Motor neuron (in vitro differentiated cells): Measurements from ENCODE around the gene ATP2B3. TPM values are rescaled to one million over a fixed set of nuclear protein-coding genes. Genes with fewer than 3 reads are reported as not detected.

Experiments
- ATAC-seq, 8 experiments: fragments of 200-7000 bp; cut with Tn5 transposase; replicated peaks in 6 of 8; 2 replicates each; pipeline ENCODE4 v1.8.0; 2021; ENCODE audit warnings: mild to moderate bottlenecking in 8 of 8, moderate library complexity in 8 of 8
- H3K27ac ChIP-seq, 2 donors: fragments of 250-450 bp; sonication (Bioruptor Pico); 2 replicates each; pipeline ENCODE4 v1.9.0; 2021; ENCODE audit warnings: antibody characterized with exemption in 2 of 2, mild to moderate bottlenecking in 2 of 2, moderate library complexity in 1 of 2
- H3K4me1 ChIP-seq, 2 donors: fragments of 250-450 bp; sonication (Bioruptor Pico); replicated peaks in 1 of 2; 2 replicates each; pipeline ENCODE4 v1.6.1; 2021; ENCODE audit warnings: antibody characterized with exemption in 2 of 2, mild to moderate bottlenecking in 2 of 2, moderate library complexity in 1 of 2
- H3K4me3 ChIP-seq, 5 donors: fragments of 250-450 bp; sonication (Bioruptor Pico); 2 replicates each; pipeline ENCODE4 v1.9.0; 2021; ENCODE audit warnings: antibody characterized with exemption in 5 of 5, mild to moderate bottlenecking in 5 of 5, moderate library complexity in 4 of 5
- WGBS, 10 experiments: fragments of 450-650 bp; shearing (Covaris generic); methylation state at CpG; one replicate each; pipeline ENCODE4 v1.0.0; 2022; 5-methylcytosine and 5-hydroxymethylcytosine counted together
- in situ Hi-C, 9 experiments: fragments of 400-800 bp; cut with MboI; loops; one replicate each; pipeline ENCODE4 v1.15.0; 2021; ENCODE audit warnings: low sequenced_read_pairs in 9 of 9, low pct_unique_long_range_greater_than_20kb in 2 of 9; ENCODE audit not compliant: unreplicated experiment in 9 of 9
- total RNA-seq, 8 experiments: library from RNA; unstranded; fragments of 300-600 nt; gene quantifications; 2 replicates each; pipeline versions ENCODE4 v1.2.3 to v1.2.4, GENCODE V29; 2022

Gene ATP2B3
- total RNA-seq, 8 experiments from 2014 or later, result 0.17 to 4.4 (median 0.66) TPM; not detected in 2

DNA sequence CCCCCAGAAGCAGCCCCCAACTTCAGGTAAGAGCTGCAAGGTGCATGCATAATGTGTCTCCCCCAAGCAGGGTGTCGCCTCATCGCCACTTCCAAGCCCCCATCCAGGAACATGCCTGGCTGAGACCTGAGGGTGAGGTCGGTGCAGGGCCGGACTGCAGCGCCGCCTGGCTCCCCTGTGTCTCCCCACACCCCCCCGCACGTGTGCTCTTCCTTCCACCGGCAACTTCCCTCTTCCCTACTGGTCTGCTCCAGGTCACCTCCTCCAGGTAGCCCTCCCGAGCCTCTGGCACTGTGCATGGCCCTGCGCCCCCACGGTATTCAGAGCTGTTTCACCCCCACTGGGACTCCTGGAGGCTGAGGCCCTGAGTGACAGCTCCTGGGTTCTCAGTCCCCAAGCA, 24.9 kb upstream of the ATP2B3 start:
- Histone ChIP-seq H3K4me3 (no peak overlapping the region), H3K4me1 (peaks cover 19 to 28% of the 10 kb centered on the region in 2 donors), H3K27ac (no peak overlapping the region)
- in situ Hi-C loops, result no loop called here
- ATAC-seq, result no peak
- WGBS, 10 experiments, result 40% methylated on average over 1 of the region's 12 CpGs; no CpG with 5 or more reads in 9 of the 10 experiments

DNA sequence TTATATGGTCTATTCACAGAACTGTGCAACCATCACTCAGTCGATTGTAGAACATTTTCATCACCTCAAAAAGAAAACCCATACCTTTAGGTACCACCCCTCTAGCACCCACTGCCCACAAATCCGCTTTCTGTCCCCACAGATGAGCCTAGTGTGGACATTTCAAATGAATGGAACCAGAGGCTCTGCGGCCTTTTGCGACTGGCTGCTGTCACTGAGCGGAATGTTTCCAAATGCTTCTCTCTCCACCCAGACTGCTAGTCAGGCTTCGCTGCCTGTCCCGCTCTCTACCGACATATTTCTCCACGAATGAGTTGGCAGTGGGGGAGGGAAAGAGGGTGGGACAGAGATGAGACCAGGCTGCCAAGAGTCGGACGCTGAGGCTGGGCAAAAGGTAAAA, 24.4 kb upstream of the ATP2B3 start:
- Histone ChIP-seq H3K4me1 (peaks cover 18 to 26% of the 10 kb centered on the region in 2 donors), H3K4me3 (no peak overlapping the region), H3K27ac (no peak overlapping the region)
- WGBS, 10 experiments, result 42 to 100% methylated on average over 1 to 2 of the region's 11 CpGs; no CpG with 5 or more reads in 8 of the 10 experiments
- ATAC-seq, result no peak
- in situ Hi-C loops, result no loop called here

DNA sequence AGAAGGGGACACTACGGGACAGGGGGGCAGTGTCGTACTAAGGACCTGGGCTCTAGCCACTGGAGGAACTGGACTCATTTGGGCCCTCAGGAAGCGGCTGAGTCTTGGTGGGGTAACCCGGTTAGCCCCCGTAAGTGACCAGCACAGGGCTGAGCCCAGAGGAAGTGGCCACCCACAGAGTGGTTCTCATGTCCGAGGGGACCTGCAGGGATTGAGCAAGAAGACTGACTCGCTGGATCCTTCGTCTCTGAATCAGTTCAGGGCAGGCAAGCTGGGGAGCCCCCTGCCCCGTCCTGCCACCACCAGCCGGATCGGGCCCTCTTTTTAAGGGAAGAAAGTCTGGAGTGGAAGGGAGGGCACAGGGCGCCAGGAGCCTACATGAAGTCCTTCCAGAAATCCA, 23.4 kb upstream of the ATP2B3 start:
- in situ Hi-C loops, result no loop called here
- Histone ChIP-seq H3K27ac (no peak overlapping the region), H3K4me3 (no peak overlapping the region), H3K4me1 (peaks cover 12 to 18% of the 10 kb centered on the region in 2 donors)
- WGBS, 10 experiments, result 38 to 100% (median 70%) methylated on average over 1 to 9 of the region's 12 CpGs; no CpG with 5 or more reads in 6 of the 10 experiments
- no peak for ATAC-seq

DNA sequence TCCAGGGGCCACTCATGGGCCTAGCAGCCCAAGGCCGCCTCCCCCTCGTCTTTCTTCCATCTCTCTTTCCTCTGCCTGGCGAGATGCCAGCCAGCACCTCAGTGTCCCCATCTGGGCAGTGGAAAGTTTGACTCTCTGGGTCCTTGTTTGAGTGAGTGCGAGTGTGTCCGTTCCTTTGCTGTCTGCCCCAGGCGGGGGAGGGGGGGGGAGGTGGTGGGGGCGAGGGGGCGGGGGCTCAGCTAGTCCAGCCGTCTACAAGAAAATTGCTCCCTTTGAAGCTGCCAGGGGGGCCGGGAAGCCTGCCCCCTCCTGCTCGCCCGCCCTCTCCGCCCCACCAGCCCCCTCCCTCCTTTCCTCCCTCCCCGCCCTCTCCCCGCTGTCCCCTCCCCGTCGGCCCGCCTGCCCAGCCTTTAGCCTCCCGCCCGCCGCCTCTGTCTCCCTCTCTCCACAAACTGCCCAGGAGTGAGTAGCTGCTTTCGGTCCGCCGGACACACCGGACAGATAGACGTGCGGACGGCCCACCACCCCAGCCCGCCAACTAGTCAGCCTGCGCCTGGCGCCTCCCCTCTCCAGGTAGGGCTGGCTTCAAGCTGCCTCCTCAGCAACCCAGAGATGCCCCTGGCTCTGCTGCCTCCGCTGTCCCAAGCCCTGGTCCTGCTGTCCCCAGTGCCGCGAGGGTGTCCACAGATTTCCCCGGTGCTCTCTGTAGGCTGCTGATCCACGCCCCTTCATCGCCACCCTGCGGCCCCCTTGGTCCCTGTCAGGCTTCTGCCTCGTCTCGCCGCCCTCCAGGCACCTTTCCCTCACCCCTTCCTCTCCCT, 22.7 kb upstream of the ATP2B3 start, which contains the start of gene BGN:
BGN (plus strand) TSS at position 440 of the 821 bp plus-strand sequence. CDS start 9,652 bp downstream, outside the sequence.
- in situ Hi-C loops, result no loop called here
- Histone ChIP-seq H3K4me3 (peak within 1 kb of the TSS in 1 of 5 donors; percentile 11), H3K27ac (no peak within 1 kb of the TSS), H3K4me1 (peaks cover 12 to 18% of the 10 kb centered on the region in 2 donors)
- no CpG with 5 or more reads among the region's 41 CpGs for WGBS, 10 experiments
- ATAC-seq, result peak in 7 of 8 experiments; percentile 53 to 78 (median 68)

DNA sequence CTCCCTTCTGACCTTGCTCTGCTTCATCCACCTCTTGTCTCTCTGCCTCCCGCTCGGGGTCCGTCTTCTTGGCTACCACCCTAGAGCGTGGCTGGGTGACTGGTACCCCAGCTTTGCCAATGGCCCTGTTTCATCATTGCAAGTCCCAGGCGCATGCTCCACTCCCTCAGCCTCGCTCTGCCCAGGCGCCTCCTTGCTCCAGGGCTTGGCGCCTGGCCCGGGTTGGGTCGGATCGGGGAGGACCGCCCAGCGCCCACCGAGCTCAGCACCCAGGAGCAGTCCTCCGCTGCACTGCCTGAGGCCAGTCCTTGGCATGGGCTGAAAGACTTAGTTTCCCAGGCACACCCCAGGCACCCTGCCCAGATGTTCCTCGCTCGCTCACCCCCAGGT, 22.1 kb upstream of the ATP2B3 start:
- in situ Hi-C loops, result no loop called here
- WGBS, 10 experiments, result no CpG with 5 or more reads among the region's 17 CpGs

DNA sequence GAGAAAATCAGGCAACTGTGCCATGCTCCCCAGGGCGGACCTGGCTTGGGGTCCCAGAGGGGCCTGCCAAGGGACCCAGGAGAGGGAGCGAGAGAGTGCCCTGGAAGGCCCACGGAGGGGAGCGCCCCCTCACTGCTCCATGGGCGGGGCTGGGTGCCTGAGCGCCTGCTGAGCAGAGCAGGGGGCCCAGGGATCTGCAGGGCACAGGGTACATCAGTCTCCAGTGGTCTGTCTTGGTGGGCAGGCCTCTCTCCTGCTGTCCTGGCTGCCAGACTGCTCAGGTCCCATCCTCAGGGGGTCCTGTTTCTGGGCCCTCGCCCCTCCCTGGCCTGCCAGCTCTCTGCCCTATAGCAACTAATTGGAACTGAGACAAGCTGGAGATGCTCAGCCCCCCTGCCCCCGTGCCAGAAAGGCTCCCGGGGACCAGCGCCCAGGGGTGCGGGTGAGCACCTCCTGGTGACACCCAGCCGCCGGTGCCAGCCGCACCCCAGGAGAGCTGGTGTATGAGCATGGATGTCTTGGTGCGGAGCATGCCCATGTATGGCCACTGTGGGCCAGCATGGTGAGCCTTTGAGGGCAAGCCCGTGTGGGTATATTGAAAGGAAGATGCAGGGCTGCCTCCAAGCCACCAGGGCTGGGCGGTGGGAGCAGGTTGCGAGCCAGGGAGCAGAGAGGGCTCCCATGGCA, 21.4 kb upstream of the ATP2B3 start:
- no peak overlapping the region for H3K27ac ChIP-seq
- in situ Hi-C loops, result no loop called here
- 80% methylated on average over 7 of the region's 18 CpGs; no CpG with 5 or more reads in 9 of the 10 experiments for WGBS, 10 experiments
- ATAC-seq, result no peak
- H3K4me1 ChIP-seq, result peaks cover 12 to 17% of the 10 kb centered on the region in 2 donors
- no peak overlapping the region for H3K4me3 ChIP-seq

More for the DNA sequence above, 22.1 kb upstream of the ATP2B3 start:
- H3K4me1 ChIP-seq, result peaks cover 12 to 18% of the 10 kb centered on the region in 2 donors
- H3K4me3 ChIP-seq, result no peak overlapping the region
- ATAC-seq, result peak in 5 of 8 experiments; percentile 2 to 79 (median 43)
- H3K27ac ChIP-seq, result no peak overlapping the region

DNA sequence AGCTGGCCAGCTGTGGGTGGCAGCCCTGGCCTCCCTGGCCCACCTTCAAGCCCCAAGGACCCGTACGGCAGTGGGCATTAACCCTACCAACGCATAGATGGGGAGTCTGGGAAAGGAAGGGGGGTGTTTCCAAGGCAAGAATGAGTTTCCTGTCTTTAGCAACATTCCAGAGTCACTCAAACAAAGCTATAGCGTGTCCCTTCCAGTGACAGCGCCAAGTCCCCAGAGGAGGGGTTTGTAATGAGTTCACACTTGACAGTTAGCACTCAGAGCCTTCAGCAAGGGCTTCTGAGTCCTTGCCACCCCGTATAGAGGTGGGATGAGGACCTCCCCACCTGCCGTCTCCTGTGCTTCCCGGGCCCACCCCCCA, 20.9 kb upstream of the ATP2B3 start:
- ATAC-seq, result no peak
- in situ Hi-C loops, result no loop called here
- Histone ChIP-seq H3K27ac (no peak overlapping the region), H3K4me1 (peaks cover 7 to 12% of the 10 kb centered on the region in 2 donors), H3K4me3 (no peak overlapping the region)
- no CpG with 5 or more reads among the region's 8 CpGs for WGBS, 10 experiments

DNA sequence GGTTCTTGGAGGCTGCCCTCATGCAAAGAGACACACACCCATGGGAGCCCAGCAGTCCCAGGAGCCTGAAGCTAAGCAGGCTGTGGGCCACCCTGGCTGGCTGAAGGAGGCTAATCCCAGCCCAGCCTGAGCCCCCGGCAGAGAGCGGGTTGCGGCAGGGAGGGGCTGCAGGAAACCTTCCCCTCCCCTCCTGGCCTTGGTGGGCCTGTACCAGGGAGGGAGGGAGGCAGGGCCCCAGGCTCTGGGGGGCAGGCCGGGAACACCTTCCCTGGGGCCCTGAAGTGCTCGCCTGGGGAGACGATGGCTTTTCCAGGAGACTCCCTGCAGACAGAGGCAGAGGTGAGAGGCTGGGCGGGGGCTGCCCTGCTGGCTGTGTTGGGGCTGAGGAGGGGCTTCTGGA, 19.0 kb upstream of the ATP2B3 start:
- no CpG with 5 or more reads among the region's 7 CpGs for WGBS, 10 experiments
- no peak for ATAC-seq
- Histone ChIP-seq H3K27ac (no peak overlapping the region), H3K4me3 (no peak overlapping the region), H3K4me1 (peaks cover 0 to 4% of the 10 kb centered on the region in 2 donors)
- in situ Hi-C loops, result no loop called here

DNA sequence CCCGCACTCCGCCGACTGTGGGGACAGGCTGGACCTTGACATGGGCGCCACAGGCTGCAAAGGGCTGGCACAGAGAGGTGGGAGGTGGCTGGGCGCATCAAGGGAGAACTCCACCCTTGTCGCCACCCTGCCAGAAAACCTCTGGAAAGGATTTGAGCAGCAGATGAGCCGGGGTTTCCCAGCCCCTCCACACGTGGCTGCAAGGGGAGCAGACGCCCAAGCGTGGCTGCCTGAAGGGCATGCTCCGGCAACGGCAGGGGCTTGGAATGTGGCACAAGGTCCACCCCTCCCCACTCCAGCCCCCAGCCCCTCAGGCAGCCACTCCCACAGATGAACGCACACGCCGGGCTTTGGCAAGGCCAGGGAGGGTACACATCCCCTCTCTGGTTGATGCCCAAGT, 18.1 kb upstream of the ATP2B3 start:
- Histone ChIP-seq H3K4me3 (no peak overlapping the region), H3K4me1 (peaks cover 0 to 2% of the 10 kb centered on the region in 2 donors), H3K27ac (no peak overlapping the region)
- WGBS, 10 experiments, result 0 to 94% methylated on average over 2 to 3 of the region's 15 CpGs; no CpG with 5 or more reads in 8 of the 10 experiments
- ATAC-seq, result peak in 4 of 8 experiments; percentile 8 to 58 (median 26)
- in situ Hi-C loops, result no loop called here

DNA sequence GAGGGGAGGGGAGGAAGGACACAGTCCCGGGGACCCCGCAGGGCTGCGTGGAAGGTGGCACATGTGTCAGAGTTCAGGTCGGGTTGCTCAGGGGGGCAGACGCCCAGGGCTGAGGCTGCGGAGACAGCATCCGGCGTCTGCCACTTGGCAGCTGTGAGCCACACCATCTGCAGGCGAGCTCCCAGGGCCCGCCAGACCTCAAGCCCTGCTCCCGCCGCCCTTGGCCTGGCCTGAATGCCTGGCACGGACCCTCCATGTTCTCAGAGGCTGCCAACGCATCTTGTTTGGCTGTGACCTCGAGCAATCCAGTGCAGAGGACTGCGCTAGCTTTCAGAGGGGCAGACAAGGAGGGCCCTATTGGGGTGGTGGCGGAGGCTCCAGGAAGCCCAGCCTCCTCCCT, 17.6 kb upstream of the ATP2B3 start:
- Histone ChIP-seq H3K4me1 (no peaks in the 10 kb centered on the region), H3K27ac (no peak overlapping the region), H3K4me3 (no peak overlapping the region)
- peak in 1 of 8 experiments; percentile 8 for ATAC-seq
- in situ Hi-C loops, result no loop called here
- 38% methylated on average over 2 of the region's 17 CpGs; no CpG with 5 or more reads in 9 of the 10 experiments for WGBS, 10 experiments

DNA sequence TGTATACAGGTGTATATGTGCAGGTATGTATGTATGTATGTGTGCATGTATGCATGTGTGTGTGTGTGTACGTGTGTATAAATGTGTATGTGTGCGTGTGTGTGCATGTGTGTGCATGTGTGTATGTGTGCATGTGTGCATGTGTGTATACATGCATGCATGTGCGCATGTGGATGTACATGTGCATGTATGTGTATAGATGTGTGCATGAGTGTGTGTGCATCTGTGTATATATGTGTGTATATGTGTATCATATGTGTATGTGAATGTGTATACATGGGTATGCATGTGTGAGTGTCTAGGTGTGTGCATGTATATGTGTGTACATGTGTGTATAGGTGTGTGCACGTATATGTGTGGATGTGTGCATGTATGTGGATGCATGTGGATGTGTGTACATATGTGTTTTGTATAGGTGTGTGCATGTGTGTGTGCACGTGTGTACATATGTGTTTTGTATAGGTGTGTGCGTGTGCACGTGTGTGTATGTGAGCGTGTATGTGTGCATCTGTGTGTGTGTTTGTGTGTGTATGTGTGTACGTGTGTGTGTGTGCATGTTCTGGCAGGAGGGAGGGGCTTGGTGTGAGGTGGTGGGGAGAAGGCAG, 16.7 kb upstream of the ATP2B3 start:
- 57 to 88% methylated on average over 4 to 5 of the region's 9 CpGs; no CpG with 5 or more reads in 8 of the 10 experiments for WGBS, 10 experiments
- H3K27ac ChIP-seq, result no peak overlapping the region
- no peak overlapping the region for H3K4me3 ChIP-seq
- H3K4me1 ChIP-seq, result no peaks in the 10 kb centered on the region
- in situ Hi-C loops, result no loop called here
- no peak for ATAC-seq

DNA sequence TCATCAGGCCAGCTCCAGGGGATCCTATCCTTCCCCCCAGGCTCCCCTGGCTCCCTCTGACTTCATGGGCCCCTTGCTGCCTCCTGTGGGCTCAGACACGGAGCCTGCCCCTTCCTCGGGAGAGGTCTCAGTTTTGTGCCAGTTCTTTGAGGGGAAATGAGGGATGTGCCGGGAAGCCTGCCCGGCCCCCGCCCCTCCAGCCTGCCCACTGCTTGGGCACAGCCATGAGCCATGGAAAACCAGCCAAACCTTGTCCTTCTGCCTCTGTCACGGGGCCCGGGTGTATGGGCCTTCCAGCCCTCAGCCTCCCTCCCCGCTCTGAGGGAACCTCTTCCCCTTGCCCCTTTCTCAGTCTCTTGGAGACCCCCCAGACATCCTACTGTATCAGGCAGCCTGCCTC, 15.9 kb upstream of the ATP2B3 start:
- no peak overlapping the region for H3K27ac ChIP-seq
- no peak overlapping the region for H3K4me3 ChIP-seq
- H3K4me1 ChIP-seq, result no peaks in the 10 kb centered on the region
- in situ Hi-C loops, result no loop called here
- ATAC-seq, result no peak
- 8% methylated on average over 2 of the region's 8 CpGs; no CpG with 5 or more reads in 9 of the 10 experiments for WGBS, 10 experiments

DNA sequence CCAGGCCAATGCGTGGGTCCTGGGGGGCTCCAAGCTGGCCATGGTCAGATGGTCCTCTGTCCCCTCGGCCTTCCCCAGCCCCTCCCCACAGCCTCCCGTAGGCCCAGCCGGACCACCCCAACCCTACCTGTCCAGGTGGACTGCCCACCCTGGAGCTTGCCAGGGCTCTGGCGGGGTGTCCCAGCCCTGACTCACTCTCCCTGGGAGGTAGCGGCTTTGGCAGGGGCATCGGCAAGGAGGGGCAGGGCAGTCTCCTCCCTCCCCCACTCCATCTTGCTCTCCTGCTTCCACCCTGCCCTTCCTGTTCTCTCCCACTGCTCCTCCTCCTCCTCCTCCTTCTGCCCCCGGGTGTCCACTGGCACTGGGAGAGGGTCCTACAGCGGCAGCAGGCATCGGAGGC, 15.3 kb upstream of the ATP2B3 start:
- in situ Hi-C loops, result no loop called here
- Histone ChIP-seq H3K4me3 (no peak overlapping the region), H3K27ac (no peak overlapping the region), H3K4me1 (no peaks in the 10 kb centered on the region)
- ATAC-seq, result no peak
- WGBS, 10 experiments, result 80% methylated on average over 2 of the region's 10 CpGs; no CpG with 5 or more reads in 9 of the 10 experiments
